Thyroid gland (tissue), 4 donors: ENCODE measurements around the gene GALNT4. TPM values are rescaled to one million over a fixed set of nuclear protein-coding genes. Genes with fewer than 3 reads are reported as not detected.
A peak's percentile ranks its signal among the peaks of the same experiment; 100 is the strongest.

Experiments
- DNase-seq, 2 donors: peaks; one replicate each; pipeline ENCODE4 v3.0.0-alpha.2; 2019
- H3K27ac ChIP-seq, 3 donors: fragments of 200-600 bp; sonication (generic); 1 replicate in 2 of 3; 2 replicates in 1 of 3; pipeline ENCODE4 v1.5.1; 2016 to 2019; ENCODE audit warnings: mild to moderate bottlenecking in 1 of 3, moderate library complexity in 1 of 3
- H3K27me3 ChIP-seq: fragments of 200-600 bp; sonication (generic); one replicate; pipeline ENCODE4 v1.5.1; 2019
- H3K36me3 ChIP-seq, 2 donors: fragments of 200-600 bp; sonication (generic); one replicate each; pipeline ENCODE4 v1.5.1; 2016 to 2019
- H3K4me1 ChIP-seq, 2 donors: fragments of 200-600 bp; sonication (generic); one replicate each; pipeline ENCODE4 v1.5.1; 2017 to 2019
- H3K4me3 ChIP-seq, 3 donors: fragments of 200-600 bp; sonication (generic); replicated peaks in 1 of 3; 1 replicate in 2 of 3; 2 replicates in 1 of 3; pipeline ENCODE4 v1.5.1; 2016; ENCODE audit warnings: mild to moderate bottlenecking in 1 of 3
- H3K9me3 ChIP-seq: fragments of 200-600 bp; sonication (generic); one replicate; pipeline ENCODE4 v1.5.1; 2017
- CTCF ChIP-seq, 6 experiments: fragments of 200-600 bp in 3 of 6; fragments of 450-650 bp in 3 of 6; sonication (generic) in 3 of 6; IDR thresholded peaks; one replicate each; pipeline ENCODE4 v1.5.1; 2016 to 2019; ENCODE audit warnings: antibody characterized with exemption in 6 of 6, mild to moderate bottlenecking in 2 of 6, inconsistent platforms in 1 of 6, moderate library complexity in 1 of 6
- POLR2A ChIP-seq, 2 donors: fragments of 450-650 bp; IDR thresholded peaks; one replicate each; pipeline ENCODE4 v1.6.1; 2017; ENCODE audit warnings: antibody characterized with exemption in 2 of 2, mild to moderate bottlenecking in 2 of 2, moderate library complexity in 1 of 2
- WGBS, 2 donors: methylation state at CpG; one replicate each; pipeline ENCODE4 v1.1.5; 2017; 5-methylcytosine and 5-hydroxymethylcytosine counted together
- intact Hi-C: fragments of 100-400 bp; cut with DNase I; formaldehyde crosslinking; loops from one replicate; pipeline ENCODE4 v1.15.1; 2023
- total RNA-seq, 4 donors: library from RNA; depleted of rRNA; stranded (reverse); fragments of >200 nt; gene quantifications; one replicate each; pipeline ENCODE4 v1.2.3, GENCODE V29; 2016

Gene GALNT4
- total RNA-seq, 4 donors from 2014 or later, result 7.0 to 11.2 (median 7.3) TPM

- Histone ChIP-seq H3K4me3 (peak overlapping the region; percentile 73 to 89 (median 79)), H3K27me3 (no peaks in the 10 kb centered on the region), H3K36me3 (no peaks in the 10 kb centered on the region), H3K4me1 (peaks cover 16 to 33% of the 10 kb centered on the region in 2 donors), H3K27ac (peak overlapping the region; percentile 88 to 91 (median 89)), H3K9me3 (no peaks in the 10 kb centered on the region)
- DNase-seq, result peak; percentile 49 to 52
- intact Hi-C loops, result loop anchor here (5.0 kb wide), 1 partner anchor 508 kb away; no protein-coding TSS in a partner anchor
- WGBS, 2 donors, result 0 to 1% methylated on average over 25 to 27 of the region's 53 CpGs
- TF ChIP-seq POLR2A (IDR thresholded peaks at IDR 0.05) (no peak), CTCF (IDR thresholded peaks at IDR 0.05) (no peak)
Observed at GRCh38 chr12:89525305-89525823, 768 bp upstream of the GALNT4 start.

DNA sequence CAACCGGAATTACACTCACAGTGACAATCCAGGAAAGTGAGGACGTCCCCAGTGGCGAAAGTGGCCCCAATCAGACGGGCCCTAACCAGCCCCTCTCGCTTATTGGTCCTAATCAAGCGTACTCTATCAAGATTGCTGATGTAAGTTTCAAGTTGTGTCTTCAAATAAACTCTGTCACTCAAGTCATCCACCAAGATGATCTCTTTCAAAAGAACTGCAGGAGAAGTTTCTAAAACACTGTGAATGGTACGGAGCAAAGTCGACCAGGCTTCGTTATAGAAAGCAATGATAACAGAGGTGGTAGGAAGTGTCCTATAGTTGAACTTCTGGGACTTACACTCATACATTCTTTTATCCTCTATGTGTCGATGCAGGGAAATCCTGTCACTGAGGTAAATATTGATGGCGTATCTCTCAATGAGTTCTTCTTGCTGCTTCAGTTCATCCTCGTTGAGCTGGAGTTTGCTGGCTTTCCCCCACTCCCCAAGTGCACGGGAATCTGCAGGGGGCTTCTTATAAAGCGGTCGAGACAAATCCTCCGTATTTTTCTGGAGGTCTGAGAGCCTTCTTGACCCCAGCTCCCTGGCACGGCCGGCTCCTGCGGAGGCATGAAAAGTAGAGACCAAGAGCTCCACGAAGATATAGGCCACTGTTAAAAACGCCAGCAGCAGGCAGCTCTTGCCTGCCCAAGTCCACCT, 604 bp downstream of the GALNT4 start:
- Histone ChIP-seq H3K36me3 (no peaks in the 10 kb centered on the region), H3K27me3 (no peaks in the 10 kb centered on the region), H3K4me1 (peaks cover 16 to 33% of the 10 kb centered on the region in 2 donors), H3K27ac (peak overlapping the region; percentile 88 to 91 (median 89)), H3K4me3 (peak overlapping the region; percentile 73 to 89 (median 79)), H3K9me3 (no peaks in the 10 kb centered on the region)
- TF ChIP-seq CTCF (IDR thresholded peaks at IDR 0.05) (no peak), POLR2A (IDR thresholded peaks at IDR 0.05) (no peak)
- WGBS, 2 donors, result 27 to 34% methylated on average over 21 of the region's 21 CpGs
- intact Hi-C loops, result no loop called here
- DNase-seq, result no peak

- no peaks in the 10 kb centered on the region for H3K27me3 ChIP-seq
- H3K4me3 ChIP-seq, result no peak overlapping the region
- 90 to 92% methylated on average over 8 of the region's 8 CpGs for WGBS, 2 donors
- no peak for DNase-seq
- no peaks in the 10 kb centered on the region for H3K36me3 ChIP-seq
- H3K27ac ChIP-seq, result no peak overlapping the region
- intact Hi-C loops, result no loop called here
- H3K4me1 ChIP-seq, result peaks cover 16 to 33% of the 10 kb centered on the region in 2 donors
- no peak for TF ChIP-seq POLR2A (IDR thresholded peaks at IDR 0.05)
- TF ChIP-seq CTCF (IDR thresholded peaks at IDR 0.05), result no peak
- no peaks in the 10 kb centered on the region for H3K9me3 ChIP-seq
Observed at GRCh38 chr12:89523393-89523792, 1.2 kb downstream of the GALNT4 start.

- DNase-seq, result no peak
- whole genome bisulfite sequencing, 2 donors, result 91 to 94% methylated on average over 7 of the region's 7 CpGs
- no peaks in the 10 kb centered on the region for H3K9me3 ChIP-seq
- TF ChIP-seq CTCF (IDR thresholded peaks at IDR 0.05), result no peak
- no peak for TF ChIP-seq POLR2A (IDR thresholded peaks at IDR 0.05)
- H3K27ac ChIP-seq, result no peak overlapping the region
- H3K27me3 ChIP-seq, result no peaks in the 10 kb centered on the region
- H3K4me3 ChIP-seq, result no peak overlapping the region
- intact Hi-C loops, result no loop called here
- H3K4me1 ChIP-seq, result peaks cover 12 to 26% of the 10 kb centered on the region in 2 donors
- no peaks in the 10 kb centered on the region for H3K36me3 ChIP-seq
Observed at GRCh38 chr12:89521364-89522223, 3.0 kb downstream of the GALNT4 start.
